HepG2 (cell line): ENCODE data around the gene EFEMP2. TPM values are rescaled to one million over a fixed set of nuclear protein-coding genes. Genes with fewer than 3 reads are reported as not detected.

Experiments used
- HHEX ChIP-seq: IDR thresholded peaks from 2 replicates; pipeline ENCODE4 v1.6.1; 2016; ENCODE audit warnings: control low read depth
- JUN ChIP-seq: sonication (generic); formaldehyde crosslinking; IDR thresholded peaks from 2 replicates; pipeline ENCODE4 v1.4.0; 2020; ENCODE audit warnings: mild to moderate bottlenecking, missing genetic modification reagents
- KDM3A ChIP-seq: IDR thresholded peaks from 2 replicates; pipeline ENCODE4 v1.6.1; 2018; ENCODE audit warnings: low read depth, missing compliant biosample characterization
- KMT2B ChIP-seq: IDR thresholded peaks from 2 replicates; pipeline ENCODE4 v1.6.1; 2016; ENCODE audit warnings: missing genetic modification reagents, missing compliant biosample characterization
- POLR2AphosphoS5 ChIP-seq: IDR thresholded peaks from 2 replicates; pipeline ENCODE4 v1.6.1; 2012; ENCODE audit warnings: low read depth, low read length
- RBFOX2 ChIP-seq: fragments of 200-400 bp; formaldehyde crosslinking; IDR thresholded peaks from 2 replicates; pipeline ENCODE4 v1.6.1; 2017; ENCODE audit warnings: low read depth, mild to moderate bottlenecking, low read length
- RBM22 ChIP-seq: fragments of 200-400 bp; formaldehyde crosslinking; optimal IDR thresholded peaks from 2 replicates; pipeline ENCODE3; 2017; ENCODE audit warnings: mild to moderate bottlenecking, low read length, moderate library complexity
- SSRP1 ChIP-seq: IDR thresholded peaks from 2 replicates; pipeline ENCODE4 v1.6.1; 2016; ENCODE audit warnings: control low read depth
- ZNF367 ChIP-seq: sonication (generic); formaldehyde crosslinking; IDR thresholded peaks from 2 replicates; pipeline ENCODE4 v1.4.0; 2020; ENCODE audit warnings: missing genetic modification reagents, borderline replicate concordance
- ZNF383 ChIP-seq: sonication (generic); formaldehyde crosslinking; IDR thresholded peaks from 2 replicates; pipeline ENCODE4 v1.4.0; 2020; ENCODE audit warnings: missing genetic modification reagents, mild to moderate bottlenecking, borderline replicate concordance
- ZNF781 ChIP-seq: sonication (generic); formaldehyde crosslinking; IDR thresholded peaks from 2 replicates; pipeline ENCODE4 v1.5.1; 2020; ENCODE audit warnings: borderline replicate concordance, mild to moderate bottlenecking, missing genetic modification reagents; ENCODE audit errors: not compliant biosample characterization
- ZNF792 ChIP-seq: IDR thresholded peaks from 2 replicates; pipeline ENCODE4 v1.6.1; 2016
- polyA plus RNA-seq, 8 experiments: library from polyadenylated mRNA; depleted of rRNA in 3 of 8; stranded (reverse) in 7 of 8; unstranded in 1 of 8; fragments of >200 nt; fragmentation: Illumina TruSeq in 4 of 8; extraction: Trizol in 4 of 8; gene quantifications; 2 replicates each; pipeline versions ENCODE4 v1.2.1 to v1.2.3, GENCODE V29; 2011 to 2016; ENCODE audit warnings: low read depth in 4 of 8, missing spikeins in 1 of 8, mixed read lengths in 1 of 8; ENCODE audit not compliant: insufficient read depth in 1 of 8
- total RNA-seq, 5 experiments: library from RNA; depleted of rRNA; stranded (reverse); fragments of >200 nt; fragmentation: Illumina TruSeq; extraction: Trizol; gene quantifications; 2 replicates each; pipeline ENCODE4 v1.2.3, GENCODE V29; 2016; ENCODE audit warnings: low read depth in 1 of 5
- TF ChIP-seq, protein P1 (sequence below): sonication (generic); formaldehyde crosslinking; IDR thresholded peaks from 2 replicates; pipeline ENCODE4 v1.8.1; 2023; ENCODE audit warnings: missing genetic modification reagents, inconsistent platforms, borderline replicate concordance
- TF ChIP-seq, protein P2 (sequence below), 2 experiments: sonication (generic) in 1 of 2; formaldehyde crosslinking in 1 of 2; IDR thresholded peaks; 2 replicates each; pipeline versions ENCODE4 v1.6.1 to v1.9.0; 2014 to 2022; ENCODE audit warnings: antibody characterized with exemption in 1 of 2, borderline replicate concordance in 1 of 2, inconsistent platforms in 1 of 2, low read depth in 1 of 2, missing genetic modification reagents in 1 of 2
- TF ChIP-seq, protein P3 (sequence below): sonication (generic); formaldehyde crosslinking; IDR thresholded peaks from 2 replicates; pipeline ENCODE4 v1.4.0; 2020; ENCODE audit warnings: mild to moderate bottlenecking, missing genetic modification reagents

The EFEMP2 gene
- total and polyA plus RNA-seq, 2 of the 13 experiments (the other 11 are each of a cell fraction or from before 2014, with no cell fraction given) = 7.4 to 29.7 TPM

DNA sequence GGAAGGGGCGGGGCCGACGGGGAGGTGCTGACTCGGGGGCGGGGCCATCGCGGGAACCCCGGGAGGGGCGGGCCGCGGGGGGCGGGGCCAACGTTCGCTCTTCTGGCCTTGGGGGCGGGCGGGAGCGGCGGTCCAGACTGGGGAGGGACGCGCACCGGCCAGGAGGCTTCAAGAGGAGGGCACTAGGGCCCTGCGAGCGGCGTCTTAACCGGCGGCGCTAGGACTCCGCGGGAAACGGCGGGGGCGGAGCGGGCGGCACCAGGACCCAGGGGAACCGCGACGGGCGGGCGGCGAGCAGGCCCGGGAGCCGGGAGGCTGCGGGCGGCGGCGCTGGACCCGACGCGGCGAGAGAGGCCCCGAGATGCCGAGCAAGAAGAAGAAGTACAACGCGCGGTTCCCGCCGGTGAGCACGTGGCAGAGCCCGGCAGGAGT lies 46.6 kb upstream of the EFEMP2 start, which contains the start of gene DRAP1 (continued):
- TF ChIP-seq ZNF367 (CRISPR knock-in tag) (no peak), ZNF792 (peak; percentile 86; the same call in 1 of the 2 replicates), KDM3A (CRISPR knock-in tag) (peak; percentile 77; the same call in 1 of the 2 replicates), ZNF781 (CRISPR knock-in tag) (no peak), SSRP1 (peak; percentile 68; the same call in 1 of the 2 replicates), RBFOX2 (peak; percentile 71), KMT2B (CRISPR knock-in tag) (peak; percentile 48; the same call in 1 of the 2 replicates), JUN (peak; percentile 53; the same call in 1 of the 2 replicates), RBM22 (no peak), POLR2AphosphoS5 (no peak), HHEX (no peak), ZNF383 (CRISPR knock-in tag) (0 out of 2 replicates have a peak, but pooled peaks have one; percentile 16)
- TF ChIP-seq, protein P1, sequence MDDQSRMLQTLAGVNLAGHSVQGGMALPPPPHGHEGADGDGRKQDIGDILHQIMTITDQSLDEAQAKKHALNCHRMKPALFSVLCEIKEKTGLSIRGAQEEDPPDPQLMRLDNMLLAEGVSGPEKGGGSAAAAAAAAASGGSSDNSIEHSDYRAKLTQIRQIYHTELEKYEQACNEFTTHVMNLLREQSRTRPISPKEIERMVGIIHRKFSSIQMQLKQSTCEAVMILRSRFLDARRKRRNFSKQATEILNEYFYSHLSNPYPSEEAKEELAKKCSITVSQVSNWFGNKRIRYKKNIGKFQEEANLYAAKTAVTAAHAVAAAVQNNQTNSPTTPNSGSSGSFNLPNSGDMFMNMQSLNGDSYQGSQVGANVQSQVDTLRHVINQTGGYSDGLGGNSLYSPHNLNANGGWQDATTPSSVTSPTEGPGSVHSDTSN = no peak
- TF ChIP-seq, protein P2, sequence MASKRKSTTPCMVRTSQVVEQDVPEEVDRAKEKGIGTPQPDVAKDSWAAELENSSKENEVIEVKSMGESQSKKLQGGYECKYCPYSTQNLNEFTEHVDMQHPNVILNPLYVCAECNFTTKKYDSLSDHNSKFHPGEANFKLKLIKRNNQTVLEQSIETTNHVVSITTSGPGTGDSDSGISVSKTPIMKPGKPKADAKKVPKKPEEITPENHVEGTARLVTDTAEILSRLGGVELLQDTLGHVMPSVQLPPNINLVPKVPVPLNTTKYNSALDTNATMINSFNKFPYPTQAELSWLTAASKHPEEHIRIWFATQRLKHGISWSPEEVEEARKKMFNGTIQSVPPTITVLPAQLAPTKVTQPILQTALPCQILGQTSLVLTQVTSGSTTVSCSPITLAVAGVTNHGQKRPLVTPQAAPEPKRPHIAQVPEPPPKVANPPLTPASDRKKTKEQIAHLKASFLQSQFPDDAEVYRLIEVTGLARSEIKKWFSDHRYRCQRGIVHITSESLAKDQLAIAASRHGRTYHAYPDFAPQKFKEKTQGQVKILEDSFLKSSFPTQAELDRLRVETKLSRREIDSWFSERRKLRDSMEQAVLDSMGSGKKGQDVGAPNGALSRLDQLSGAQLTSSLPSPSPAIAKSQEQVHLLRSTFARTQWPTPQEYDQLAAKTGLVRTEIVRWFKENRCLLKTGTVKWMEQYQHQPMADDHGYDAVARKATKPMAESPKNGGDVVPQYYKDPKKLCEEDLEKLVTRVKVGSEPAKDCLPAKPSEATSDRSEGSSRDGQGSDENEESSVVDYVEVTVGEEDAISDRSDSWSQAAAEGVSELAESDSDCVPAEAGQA (IDR thresholded peaks at IDR 0.05; ENCODE audit: low read depth) = no peak
- TF ChIP-seq, protein P2 (CRISPR knock-in tag; IDR thresholded peaks at IDR 0.05; ENCODE audit: borderline replicate concordance) = no peak; the same call in 1 of the 2 replicates
- TF ChIP-seq, protein P3, sequence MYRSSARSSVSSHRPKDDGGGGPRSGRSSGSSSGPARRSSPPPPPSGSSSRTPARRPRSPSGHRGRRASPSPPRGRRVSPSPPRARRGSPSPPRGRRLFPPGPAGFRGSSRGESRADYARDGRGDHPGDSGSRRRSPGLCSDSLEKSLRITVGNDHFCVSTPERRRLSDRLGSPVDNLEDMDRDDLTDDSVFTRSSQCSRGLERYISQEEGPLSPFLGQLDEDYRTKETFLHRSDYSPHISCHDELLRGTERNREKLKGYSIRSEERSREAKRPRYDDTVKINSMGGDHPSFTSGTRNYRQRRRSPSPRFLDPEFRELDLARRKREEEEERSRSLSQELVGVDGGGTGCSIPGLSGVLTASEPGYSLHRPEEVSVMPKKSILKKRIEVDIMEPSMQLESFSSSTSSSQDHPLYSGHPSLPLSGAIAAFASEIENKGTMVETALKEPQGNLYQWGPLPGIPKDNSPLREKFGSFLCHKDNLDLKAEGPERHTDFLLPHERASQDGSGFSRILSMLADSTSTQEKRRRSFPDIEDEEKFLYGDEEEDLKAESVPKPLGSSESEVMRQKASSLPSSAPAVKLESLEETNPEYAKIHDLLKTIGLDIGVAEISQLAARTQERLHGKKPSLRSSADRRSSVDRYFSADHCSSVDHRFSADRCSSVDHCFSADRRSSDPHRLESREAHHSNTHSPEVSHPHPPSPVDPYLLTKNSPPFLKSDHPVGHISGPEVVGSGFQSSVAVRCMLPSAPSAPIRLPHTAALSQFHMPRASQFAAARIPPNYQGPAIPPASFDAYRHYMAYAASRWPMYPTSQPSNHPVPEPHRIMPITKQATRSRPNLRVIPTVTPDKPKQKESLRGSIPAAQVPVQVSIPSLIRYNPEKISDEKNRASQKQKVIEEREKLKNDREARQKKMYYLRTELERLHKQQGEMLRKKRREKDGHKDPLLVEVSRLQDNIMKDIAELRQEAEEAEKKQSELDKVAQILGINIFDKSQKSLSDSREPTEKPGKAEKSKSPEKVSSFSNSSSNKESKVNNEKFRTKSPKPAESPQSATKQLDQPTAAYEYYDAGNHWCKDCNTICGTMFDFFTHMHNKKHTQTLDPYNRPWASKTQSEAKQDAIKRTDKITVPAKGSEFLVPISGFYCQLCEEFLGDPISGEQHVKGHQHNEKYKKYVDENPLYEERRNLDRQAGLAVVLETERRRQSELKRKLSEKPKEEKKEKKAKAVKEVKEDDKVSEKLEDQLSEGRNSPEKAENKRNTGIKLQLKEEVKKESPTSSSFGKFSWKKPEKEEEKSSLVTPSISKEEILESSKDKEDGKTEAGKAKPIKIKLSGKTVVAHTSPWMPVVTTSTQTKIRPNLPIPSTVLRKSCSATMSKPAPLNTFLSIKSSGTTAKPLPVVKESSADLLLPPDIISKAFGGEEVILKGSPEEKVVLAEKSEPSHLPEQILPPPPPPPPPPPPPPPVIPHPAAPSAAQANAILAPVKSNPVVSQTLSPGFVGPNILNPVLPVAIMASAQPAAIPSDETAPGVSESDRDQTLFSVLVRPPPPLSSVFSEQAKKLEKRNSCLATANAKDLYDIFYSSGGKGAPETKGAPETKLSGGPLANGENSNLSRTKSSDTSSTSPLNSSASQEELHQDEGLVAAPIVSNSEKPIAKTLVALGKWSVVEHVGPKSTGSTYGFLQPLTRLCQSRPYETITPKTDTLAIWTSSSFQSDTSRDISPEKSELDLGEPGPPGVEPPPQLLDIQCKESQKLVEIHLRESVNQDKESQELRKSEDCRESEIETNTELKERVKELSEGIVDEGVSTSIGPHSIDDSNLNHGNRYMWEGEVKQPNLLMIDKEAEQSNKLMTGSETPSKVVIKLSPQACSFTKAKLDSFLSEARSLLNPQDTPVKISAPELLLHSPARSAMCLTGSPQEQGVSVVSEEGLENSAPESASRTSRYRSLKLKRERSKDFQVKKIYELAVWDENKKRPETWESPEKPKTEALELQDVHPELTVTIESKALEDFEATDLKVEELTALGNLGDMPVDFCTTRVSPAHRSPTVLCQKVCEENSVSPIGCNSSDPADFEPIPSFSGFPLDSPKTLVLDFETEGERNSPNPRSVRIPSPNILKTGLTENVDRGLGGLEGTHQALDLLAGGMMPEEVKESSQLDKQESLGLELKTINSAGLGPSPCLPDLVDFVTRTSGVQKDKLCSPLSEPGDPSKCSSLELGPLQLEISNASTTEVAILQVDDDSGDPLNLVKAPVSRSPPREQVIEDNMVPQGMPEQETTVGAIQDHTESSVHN = no peak
